HepG2 (cell line): ENCODE measurements around the gene SEC62. TPM values are rescaled to one million over a fixed set of nuclear protein-coding genes. Genes with fewer than 3 reads are reported as not detected.

Experiments
- ARNT ChIP-seq: fragments of 450-650 bp; IDR thresholded peaks from 2 replicates; pipeline ENCODE4 v1.6.1; 2017
- CTCF ChIP-seq: sonication (generic); formaldehyde crosslinking; IDR thresholded peaks from 2 replicates; pipeline ENCODE4 v1.5.0; 2020; ENCODE audit warnings: mild to moderate bottlenecking, missing genetic modification reagents, moderate library complexity
- E2F1 ChIP-seq: sonication (generic); formaldehyde crosslinking; IDR thresholded peaks from 2 replicates; pipeline ENCODE4 v1.5.0; 2020; ENCODE audit warnings: missing genetic modification reagents
- HMG20A ChIP-seq: IDR thresholded peaks from 2 replicates; pipeline ENCODE4 v1.6.1; 2016; ENCODE audit warnings: borderline replicate concordance
- HNF1B ChIP-seq: sonication (generic); formaldehyde crosslinking; IDR thresholded peaks from 2 replicates; pipeline ENCODE4 v1.5.1; 2020; ENCODE audit warnings: mild to moderate bottlenecking, moderate library complexity, missing genetic modification reagents
- KAT8 ChIP-seq: IDR thresholded peaks from 2 replicates; pipeline ENCODE4 v1.6.1; 2016; ENCODE audit warnings: missing genetic modification reagents, missing compliant biosample characterization
- MIER3 ChIP-seq: IDR thresholded peaks from 2 replicates; pipeline ENCODE4 v1.6.1; 2016; ENCODE audit warnings: missing compliant biosample characterization, borderline replicate concordance
- SAP130 ChIP-seq: IDR thresholded peaks from 2 replicates; pipeline ENCODE4 v1.6.1; 2016; ENCODE audit warnings: low read depth
- SNRNP70 ChIP-seq: fragments of 200-400 bp; formaldehyde crosslinking; IDR thresholded peaks from 2 replicates; pipeline ENCODE4 v1.6.1; 2017; ENCODE audit warnings: mild to moderate bottlenecking, low read depth, low read length, moderate library complexity
- SUZ12 ChIP-seq: fragments of 150-350 bp; IDR thresholded peaks from 2 replicates; pipeline ENCODE4 v1.6.1; 2014; ENCODE audit warnings: low read depth, low read length
- TARDBP ChIP-seq: sonication (generic); formaldehyde crosslinking; IDR thresholded peaks from 2 replicates; pipeline ENCODE4 v1.8.0; 2022; ENCODE audit warnings: mild to moderate bottlenecking, missing genetic modification reagents
- TCF7L2 ChIP-seq: IDR thresholded peaks from 2 replicates; pipeline ENCODE4 v1.6.1; 2011; ENCODE audit warnings: mild to moderate bottlenecking, low read depth, low read length, moderate library complexity
- TEF ChIP-seq: sonication (generic); formaldehyde crosslinking; IDR thresholded peaks from 2 replicates; pipeline ENCODE4 v1.5.0; 2020; ENCODE audit warnings: missing genetic modification reagents
- ZBTB1 ChIP-seq: sonication (generic); formaldehyde crosslinking; IDR thresholded peaks from 2 replicates; pipeline ENCODE4 v1.4.0; 2020; ENCODE audit warnings: missing genetic modification reagents, borderline replicate concordance
- ZBTB21 ChIP-seq: sonication (generic); formaldehyde crosslinking; IDR thresholded peaks from 2 replicates; pipeline ENCODE4 v1.4.0; 2020; ENCODE audit warnings: missing genetic modification reagents
- ZBTB44 ChIP-seq: sonication (generic); formaldehyde crosslinking; IDR thresholded peaks from 2 replicates; pipeline ENCODE4 v1.4.0; 2020; ENCODE audit warnings: missing genetic modification reagents
- ZFYVE20 ChIP-seq: sonication (generic); formaldehyde crosslinking; IDR thresholded peaks from 2 replicates; pipeline ENCODE4 v1.8.0; 2023; ENCODE audit warnings: low read depth, mild to moderate bottlenecking, moderate library complexity, missing genetic modification reagents, borderline replicate concordance
- ZMYM4 ChIP-seq: sonication (generic); formaldehyde crosslinking; IDR thresholded peaks from 2 replicates; pipeline ENCODE4 v1.8.1; 2023; ENCODE audit warnings: mild to moderate bottlenecking, missing genetic modification reagents
- ZNF251 ChIP-seq: sonication (generic); formaldehyde crosslinking; IDR thresholded peaks from 2 replicates; pipeline ENCODE4 v1.9.0; 2021; ENCODE audit warnings: mild to moderate bottlenecking, missing genetic modification reagents
- ZNF672 ChIP-seq: sonication (generic); formaldehyde crosslinking; IDR thresholded peaks from 2 replicates; pipeline ENCODE4 v1.8.1; 2022; ENCODE audit warnings: missing genetic modification reagents
- polyA plus RNA-seq, 8 experiments: library from polyadenylated mRNA; depleted of rRNA in 3 of 8; stranded (reverse) in 7 of 8; unstranded in 1 of 8; fragments of >200 nt; fragmentation: Illumina TruSeq in 4 of 8; extraction: Trizol in 4 of 8; gene quantifications; 2 replicates each; pipeline versions ENCODE4 v1.2.1 to v1.2.3, GENCODE V29; 2011 to 2016; ENCODE audit warnings: low read depth in 4 of 8, missing spikeins in 1 of 8, mixed read lengths in 1 of 8; ENCODE audit not compliant: insufficient read depth in 1 of 8
- total RNA-seq, 5 experiments: library from RNA; depleted of rRNA; stranded (reverse); fragments of >200 nt; fragmentation: Illumina TruSeq; extraction: Trizol; gene quantifications; 2 replicates each; pipeline ENCODE4 v1.2.3, GENCODE V29; 2016; ENCODE audit warnings: low read depth in 1 of 5
- TF ChIP-seq, protein P1 (sequence below): sonication (generic); formaldehyde crosslinking; IDR thresholded peaks from 2 replicates; pipeline ENCODE4 v1.4.0; 2020; ENCODE audit warnings: missing genetic modification reagents, borderline replicate concordance
- TF ChIP-seq, protein P2 (sequence below): sonication (generic); formaldehyde crosslinking; IDR thresholded peaks from 2 replicates; pipeline ENCODE4 v1.4.0; 2020; ENCODE audit warnings: missing genetic modification reagents

SEC62 gene
- total and polyA plus RNA-seq, 2 of the 13 experiments (the other 11 are each of a cell fraction or from before 2014, with no cell fraction given): 54.0 to 68.7 TPM

- no peak for TF ChIP-seq ZNF251
- 0 out of 2 replicates have a peak, but pooled peaks have one; percentile 2 for TF ChIP-seq CTCF (CRISPR knock-in tag)
- TF ChIP-seq HMG20A: peak; percentile 88; the same call in 1 of the 2 replicates
- TF ChIP-seq TEF: no peak
- no peak for TF ChIP-seq MIER3 (CRISPR knock-in tag)
- no peak for TF ChIP-seq SNRNP70
- TF ChIP-seq SUZ12: no peak
- peak; percentile 56 for TF ChIP-seq SAP130
- TF ChIP-seq ZBTB44 (CRISPR knock-in tag): no peak
- no peak for TF ChIP-seq TCF7L2
- TF ChIP-seq ZBTB1 (CRISPR knock-in tag): no peak
- no peak for TF ChIP-seq ARNT
- no peak for TF ChIP-seq E2F1 (CRISPR knock-in tag)
- no peak for TF ChIP-seq ZNF672 (CRISPR knock-in tag)
- no peak for TF ChIP-seq ZFYVE20 (CRISPR knock-in tag)
- TF ChIP-seq TARDBP (CRISPR knock-in tag): no peak
- TF ChIP-seq ZMYM4 (CRISPR knock-in tag): no peak; the same call in 1 of the 2 replicates
- peak; percentile 71 for TF ChIP-seq KAT8 (CRISPR knock-in tag)
- TF ChIP-seq, protein P1, sequence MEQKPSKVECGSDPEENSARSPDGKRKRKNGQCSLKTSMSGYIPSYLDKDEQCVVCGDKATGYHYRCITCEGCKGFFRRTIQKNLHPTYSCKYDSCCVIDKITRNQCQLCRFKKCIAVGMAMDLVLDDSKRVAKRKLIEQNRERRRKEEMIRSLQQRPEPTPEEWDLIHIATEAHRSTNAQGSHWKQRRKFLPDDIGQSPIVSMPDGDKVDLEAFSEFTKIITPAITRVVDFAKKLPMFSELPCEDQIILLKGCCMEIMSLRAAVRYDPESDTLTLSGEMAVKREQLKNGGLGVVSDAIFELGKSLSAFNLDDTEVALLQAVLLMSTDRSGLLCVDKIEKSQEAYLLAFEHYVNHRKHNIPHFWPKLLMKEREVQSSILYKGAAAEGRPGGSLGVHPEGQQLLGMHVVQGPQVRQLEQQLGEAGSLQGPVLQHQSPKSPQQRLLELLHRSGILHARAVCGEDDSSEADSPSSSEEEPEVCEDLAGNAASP (CRISPR knock-in tag): peak; percentile 85
- no peak for TF ChIP-seq ZBTB21 (CRISPR knock-in tag)
- TF ChIP-seq HNF1B (CRISPR knock-in tag): peak; percentile 77
- TF ChIP-seq, protein P2, sequence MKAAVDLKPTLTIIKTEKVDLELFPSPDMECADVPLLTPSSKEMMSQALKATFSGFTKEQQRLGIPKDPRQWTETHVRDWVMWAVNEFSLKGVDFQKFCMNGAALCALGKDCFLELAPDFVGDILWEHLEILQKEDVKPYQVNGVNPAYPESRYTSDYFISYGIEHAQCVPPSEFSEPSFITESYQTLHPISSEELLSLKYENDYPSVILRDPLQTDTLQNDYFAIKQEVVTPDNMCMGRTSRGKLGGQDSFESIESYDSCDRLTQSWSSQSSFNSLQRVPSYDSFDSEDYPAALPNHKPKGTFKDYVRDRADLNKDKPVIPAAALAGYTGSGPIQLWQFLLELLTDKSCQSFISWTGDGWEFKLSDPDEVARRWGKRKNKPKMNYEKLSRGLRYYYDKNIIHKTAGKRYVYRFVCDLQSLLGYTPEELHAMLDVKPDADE (CRISPR knock-in tag): no peak
Observed at GRCh38 chr3:170003881-170004356, 37.3 kb downstream of the SEC62 start (continued).
